HuH-7.5 (cell line): ENCODE data around the gene CFDP1.

Experiments used
- DNase-seq: peaks from one replicate; pipeline ENCODE4 v3.0.0; 2011; ENCODE audit warnings: low spot score

Gene CFDP1

GRCh38 chr16:75372236-75372856 lies 61.0 kb downstream of the CFDP1 start:
- DNase-seq, result no peak

GRCh38 chr16:75371171-75371570 lies 62.1 kb downstream of the CFDP1 start:
- DNase-seq, result no peak

GRCh38 chr16:75364286-75364791 lies 69.0 kb downstream of the CFDP1 start:
- no peak for DNase-seq

- no peak for DNase-seq
Measured at GRCh38 chr16:75362846-75363245, 70.5 kb downstream of the CFDP1 start.

GRCh38 chr16:75361936-75362335 lies 71.4 kb downstream of the CFDP1 start:
- no peak for DNase-seq

GRCh38 chr16:75354170-75354569 lies 79.1 kb downstream of the CFDP1 start:
- DNase-seq, result no peak

- no peak for DNase-seq
Measured at GRCh38 chr16:75351183-75351582, 82.1 kb downstream of the CFDP1 start.

- DNase-seq, result no peak
Measured at GRCh38 chr16:75345711-75346110, 87.6 kb downstream of the CFDP1 start.

- no peak for DNase-seq
Measured at GRCh38 chr16:75343941-75344340, 89.4 kb downstream of the CFDP1 start.

- no peak for DNase-seq
Measured at GRCh38 chr16:75343286-75343685, 90.0 kb downstream of the CFDP1 start.

GRCh38 chr16:75342308-75342811 lies 90.9 kb downstream of the CFDP1 start:
- DNase-seq, result no peak

- DNase-seq, result no peak
Measured at GRCh38 chr16:75341564-75342307, 91.6 kb downstream of the CFDP1 start.

- no peak for DNase-seq
Measured at GRCh38 chr16:75340741-75341491, 92.4 kb downstream of the CFDP1 start.

- no peak for DNase-seq
Measured at GRCh38 chr16:75337430-75337829, 95.9 kb downstream of the CFDP1 start.

- no peak for DNase-seq
Measured at GRCh38 chr16:75336521-75336920, 96.8 kb downstream of the CFDP1 start.

- DNase-seq, result no peak
Measured at GRCh38 chr16:75333721-75334163, 99.6 kb downstream of the CFDP1 start.

GRCh38 chr16:75329943-75330342 lies 103.4 kb downstream of the CFDP1 start:
- no peak for DNase-seq

GRCh38 chr16:75326333-75326732 lies 107.0 kb downstream of the CFDP1 start:
- no peak for DNase-seq

- no peak for DNase-seq
Measured at GRCh38 chr16:75323933-75324332, 109.4 kb downstream of the CFDP1 start.

- no peak for DNase-seq
Measured at GRCh38 chr16:75323198-75323597, 110.1 kb downstream of the CFDP1 start.

- DNase-seq, result no peak
Measured at GRCh38 chr16:75322740-75323139, 110.6 kb downstream of the CFDP1 start.

- no peak for DNase-seq
Measured at GRCh38 chr16:75320435-75320834, 112.9 kb downstream of the CFDP1 start.
